ENCODE results near the gene TMEM43. TPM values are rescaled to one million over a fixed set of nuclear protein-coding genes. Genes with fewer than 3 reads are reported as not detected.

The TMEM43 gene
- total RNA-seq, 1 experiment from 2014 or later: 120 TPM

- DNase-seq (ENCODE audit: unreplicated experiment): no peak
- Mint-ChIP-seq H3K4me1 (ENCODE audit: insufficient read depth, unreplicated experiment) (peaks cover 51% of the 10 kb centered on the region), H3K27ac (ENCODE audit: low read depth, unreplicated experiment) (no peak overlapping the region), H3K4me3 (ENCODE audit: unreplicated experiment) (no peak overlapping the region), H3K9me3 (ENCODE audit: unreplicated experiment) (no peaks in the 10 kb centered on the region), H3K27me3 (ENCODE audit: insufficient read depth, unreplicated experiment) (no peaks in the 10 kb centered on the region), H3K36me3 (ENCODE audit: insufficient read depth, unreplicated experiment) (peaks cover 85% of the 10 kb centered on the region)
- no peak for TF ChIP-seq CTCF (IDR thresholded peaks at IDR 0.05; ENCODE audit: unreplicated experiment)
- BruUV-seq (replicated peaks): no TSS peak
- ChIA-PET CTCF (interaction anchor here (0.6 to 1.0 kb wide), 3 partner anchors 11 to 645 kb away, joined by 3 to 4 read pairs (median 3); no protein-coding TSS in a partner anchor), POLR2A (interaction anchor here (0.6 to 11.5 kb wide), 2 partner anchors 14 to 1204 kb away, joined by 3 to 294 read pairs; partner anchors contain the start of genes CHCHD4 and TMEM43)
- intact Hi-C loops (cut with micrococcal nuclease): no loop called here
Observed at GRCh38 chr3:14138878-14139655, 14.2 kb downstream of the TMEM43 start.

- Mint-ChIP-seq H3K27me3 (ENCODE audit: insufficient read depth, unreplicated experiment) (no peaks in the 10 kb centered on the region), H3K9me3 (ENCODE audit: unreplicated experiment) (no peaks in the 10 kb centered on the region), H3K4me1 (ENCODE audit: insufficient read depth, unreplicated experiment) (peaks cover 54% of the 10 kb centered on the region), H3K36me3 (ENCODE audit: insufficient read depth, unreplicated experiment) (peaks cover 78% of the 10 kb centered on the region), H3K4me3 (ENCODE audit: unreplicated experiment) (no peak overlapping the region), H3K27ac (ENCODE audit: low read depth, unreplicated experiment) (no peak overlapping the region)
- CTCF ChIA-PET: interaction anchor here (0.7 kb wide), 2 partner anchors 254 to 688 kb away, joined by 3 read pairs; no protein-coding TSS in a partner anchor
- DNase-seq (ENCODE audit: unreplicated experiment): no peak
- TF ChIP-seq CTCF (IDR thresholded peaks at IDR 0.05; ENCODE audit: unreplicated experiment): no peak
- BruUV-seq (replicated peaks): no TSS peak
- intact Hi-C loops (cut with micrococcal nuclease): loop anchor here (5.0 kb wide), 1 partner anchor 38 kb away; the partner anchor contains the start of genes LSM3 and XPC
- POLR2A ChIA-PET: interaction anchor here (11.5 kb wide), 1 partner anchor 15 kb away, joined by 294 read pairs; the partner anchor contains the start of genes CHCHD4 and TMEM43
Observed at GRCh38 chr3:14139771-14140170, 14.9 kb downstream of the TMEM43 start.

- ChIA-PET CTCF (interaction anchor here (0.6 to 1.0 kb wide), 2 partner anchors 15 to 34 kb away, joined by 3 to 4 read pairs; no protein-coding TSS in a partner anchor), POLR2A (interaction anchor here (6.8 to 11.5 kb wide), 2 partner anchors 16 to 36 kb away, joined by 97 to 294 read pairs; partner anchors contain the start of genes CHCHD4, LSM3, TMEM43 and XPC)
- H3K4me3 Mint-ChIP-seq (ENCODE audit: unreplicated experiment): no peak overlapping the region
- H3K9me3 Mint-ChIP-seq (ENCODE audit: unreplicated experiment): no peaks in the 10 kb centered on the region
- BruUV-seq (replicated peaks): no TSS peak
- H3K27ac Mint-ChIP-seq (ENCODE audit: low read depth, unreplicated experiment): no peak overlapping the region
- intact Hi-C loops (cut with micrococcal nuclease): loop anchor here (5.0 kb wide), 1 partner anchor 37 kb away; the partner anchor contains the start of genes LSM3 and XPC
- H3K36me3 Mint-ChIP-seq (ENCODE audit: insufficient read depth, unreplicated experiment): peaks cover 69% of the 10 kb centered on the region
- H3K27me3 Mint-ChIP-seq (ENCODE audit: insufficient read depth, unreplicated experiment): no peaks in the 10 kb centered on the region
- peaks cover 58% of the 10 kb centered on the region for H3K4me1 Mint-ChIP-seq (ENCODE audit: insufficient read depth, unreplicated experiment)
- DNase-seq (ENCODE audit: unreplicated experiment): no peak
- no peak for TF ChIP-seq CTCF (IDR thresholded peaks at IDR 0.05; ENCODE audit: unreplicated experiment)
Observed at GRCh38 chr3:14140668-14141067, 15.8 kb downstream of the TMEM43 start.

- DNase-seq (ENCODE audit: unreplicated experiment): no peak
- TF ChIP-seq CTCF (IDR thresholded peaks at IDR 0.05; ENCODE audit: unreplicated experiment): no peak
- peaks cover 56% of the 10 kb centered on the region for H3K4me1 Mint-ChIP-seq (ENCODE audit: insufficient read depth, unreplicated experiment)
- H3K4me3 Mint-ChIP-seq (ENCODE audit: unreplicated experiment): no peak overlapping the region
- H3K27ac Mint-ChIP-seq (ENCODE audit: low read depth, unreplicated experiment): no peak overlapping the region
- ChIA-PET POLR2A (interaction anchor here (6.8 to 11.5 kb wide), 2 partner anchors 16 to 36 kb away, joined by 97 to 294 read pairs; partner anchors contain the start of genes CHCHD4, LSM3, TMEM43 and XPC), CTCF (interaction anchor here (0.6 to 1.0 kb wide), 2 partner anchors 15 to 34 kb away, joined by 3 to 4 read pairs; no protein-coding TSS in a partner anchor)
- intact Hi-C loops (cut with micrococcal nuclease): loop anchor here (5.0 kb wide), 1 partner anchor 36 kb away; the partner anchor contains the start of genes LSM3 and XPC
- BruUV-seq (replicated peaks): no TSS peak
- no peaks in the 10 kb centered on the region for H3K9me3 Mint-ChIP-seq (ENCODE audit: unreplicated experiment)
- no peaks in the 10 kb centered on the region for H3K27me3 Mint-ChIP-seq (ENCODE audit: insufficient read depth, unreplicated experiment)
- peaks cover 67% of the 10 kb centered on the region for H3K36me3 Mint-ChIP-seq (ENCODE audit: insufficient read depth, unreplicated experiment)
Observed at GRCh38 chr3:14141144-14141543, 16.3 kb downstream of the TMEM43 start.
